ENCODE measurements around the gene PDIA4.
A peak's percentile ranks its signal among the peaks of the same experiment; 100 is the strongest.
"Not testable (repeated sequence)": the region's sequence is repeated elsewhere in the genome, so short reads cannot be mapped to it uniquely, and the experiment has no call there.

PDIA4 gene, protein sequence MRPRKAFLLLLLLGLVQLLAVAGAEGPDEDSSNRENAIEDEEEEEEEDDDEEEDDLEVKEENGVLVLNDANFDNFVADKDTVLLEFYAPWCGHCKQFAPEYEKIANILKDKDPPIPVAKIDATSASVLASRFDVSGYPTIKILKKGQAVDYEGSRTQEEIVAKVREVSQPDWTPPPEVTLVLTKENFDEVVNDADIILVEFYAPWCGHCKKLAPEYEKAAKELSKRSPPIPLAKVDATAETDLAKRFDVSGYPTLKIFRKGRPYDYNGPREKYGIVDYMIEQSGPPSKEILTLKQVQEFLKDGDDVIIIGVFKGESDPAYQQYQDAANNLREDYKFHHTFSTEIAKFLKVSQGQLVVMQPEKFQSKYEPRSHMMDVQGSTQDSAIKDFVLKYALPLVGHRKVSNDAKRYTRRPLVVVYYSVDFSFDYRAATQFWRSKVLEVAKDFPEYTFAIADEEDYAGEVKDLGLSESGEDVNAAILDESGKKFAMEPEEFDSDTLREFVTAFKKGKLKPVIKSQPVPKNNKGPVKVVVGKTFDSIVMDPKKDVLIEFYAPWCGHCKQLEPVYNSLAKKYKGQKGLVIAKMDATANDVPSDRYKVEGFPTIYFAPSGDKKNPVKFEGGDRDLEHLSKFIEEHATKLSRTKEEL

GRCh38 chr7:149028346-149029109 lies at the start of gene PDIA4:
PDIA4 (minus strand) TSS chr7:149028505; CDS start chr7:149028408, 97 bp downstream.
- H3K4me3 ChIP-seq (ENCODE audit: low read length): peak within 1 kb of the TSS; percentile 98
- TF ChIP-seq ZNF274 (IDR thresholded peaks at IDR 0.05; ENCODE audit: low read depth, low read length): no peak

- TF ChIP-seq ZNF274 (IDR thresholded peaks at IDR 0.05; ENCODE audit: low read depth, low read length): no peak
- no peak overlapping the region for H3K4me3 ChIP-seq (ENCODE audit: low read length)
These were observed 49.3 kb upstream of the PDIA4 start for GRCh38 chr7:149077594-149077993.

- no peak overlapping the region for H3K4me3 ChIP-seq (ENCODE audit: low read length)
- TF ChIP-seq ZNF274 (IDR thresholded peaks at IDR 0.05; ENCODE audit: low read depth, low read length): no peak
These were observed 47.0 kb upstream of the PDIA4 start for GRCh38 chr7:149075286-149075685.

DNA sequence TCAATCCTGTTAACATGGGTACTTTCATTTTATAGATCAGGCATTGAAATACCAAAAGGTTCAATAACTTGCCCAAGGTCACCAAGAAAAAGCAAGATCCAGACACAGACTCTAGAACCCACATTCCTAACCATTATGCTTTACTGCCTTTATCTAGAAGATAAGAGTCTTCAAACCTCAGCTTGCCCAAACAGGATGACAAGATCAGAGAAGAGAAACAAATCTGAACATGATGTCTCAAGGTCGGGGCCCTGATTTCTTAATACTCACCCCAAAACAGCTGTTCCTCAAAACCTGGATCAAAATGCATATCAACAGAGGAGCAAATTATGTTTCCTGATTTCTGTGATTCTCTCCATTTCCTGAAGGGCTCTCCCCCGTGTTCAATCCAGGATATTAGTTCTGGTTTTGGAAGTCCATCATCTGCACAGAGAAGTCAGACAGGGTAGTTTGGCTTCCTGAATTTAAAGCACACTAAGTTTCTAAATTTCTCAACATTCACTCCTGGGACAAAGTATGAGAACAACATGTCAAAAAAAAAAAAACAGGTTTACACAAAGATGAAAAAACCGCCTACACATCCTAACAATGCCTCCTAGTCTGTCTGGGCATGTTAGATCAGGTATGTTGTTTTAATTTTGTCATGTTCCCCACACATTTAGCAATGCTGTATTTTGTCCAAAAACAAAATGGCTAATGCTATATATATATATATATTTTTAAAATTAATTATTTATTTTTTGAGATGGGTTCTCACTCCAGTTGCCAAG lies 46.0 kb upstream of the PDIA4 start:
- TF ChIP-seq ZNF274 (IDR thresholded peaks at IDR 0.05; ENCODE audit: low read depth, low read length): no peak

GRCh38 chr7:149072438-149072775 lies 44.1 kb upstream of the PDIA4 start:
- H3K4me3 ChIP-seq (ENCODE audit: low read length): peak overlapping the region; percentile 38; the same call in 1 of the 2 replicates
- TF ChIP-seq ZNF274 (IDR thresholded peaks at IDR 0.05; ENCODE audit: low read depth, low read length): no peak

More for the DNA sequence above, 46.0 kb upstream of the PDIA4 start:
- no peak overlapping the region for H3K4me3 ChIP-seq (ENCODE audit: low read length)

- H3K4me3 ChIP-seq (ENCODE audit: low read length): peak overlapping the region; percentile 38; the same call in 1 of the 2 replicates
- TF ChIP-seq ZNF274 (IDR thresholded peaks at IDR 0.05; ENCODE audit: low read depth, low read length): no peak
These were observed 43.5 kb upstream of the PDIA4 start for GRCh38 chr7:149071641-149072437.

DNA sequence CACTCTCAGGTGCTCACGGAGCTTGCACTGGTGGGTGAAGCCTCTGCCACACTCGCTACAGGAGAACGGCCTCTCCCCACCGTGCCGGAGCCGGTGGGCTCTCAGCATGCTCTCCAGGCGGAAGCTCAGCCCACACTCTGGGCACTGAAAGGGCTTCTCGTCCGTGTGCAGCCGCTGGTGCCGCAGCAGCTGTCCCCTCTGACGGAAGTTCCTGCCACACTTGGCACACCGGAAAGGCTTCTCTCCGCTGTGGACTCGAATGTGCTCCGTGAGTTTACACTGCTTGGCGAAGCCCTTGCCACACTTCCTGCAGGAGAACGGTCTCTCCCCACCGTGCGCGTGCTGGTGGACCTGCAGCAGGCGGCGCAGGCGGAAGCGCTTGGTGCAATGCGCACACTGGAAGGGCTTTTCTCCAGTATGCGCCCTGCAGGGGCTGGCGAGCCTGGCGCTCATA lies 42.9 kb upstream of the PDIA4 start:
- H3K4me3 ChIP-seq (ENCODE audit: low read length): peak overlapping the region; percentile 29; the same call in 1 of the 2 replicates
- TF ChIP-seq ZNF274 (IDR thresholded peaks at IDR 0.05; ENCODE audit: low read depth, low read length): no peak

GRCh38 chr7:149070372-149071125 lies 42.2 kb upstream of the PDIA4 start:
- H3K4me3 ChIP-seq (ENCODE audit: low read length): no peak overlapping the region
- TF ChIP-seq ZNF274 (IDR thresholded peaks at IDR 0.05; ENCODE audit: low read depth, low read length): no peak

GRCh38 chr7:149067869-149068268 lies 39.6 kb upstream of the PDIA4 start:
- H3K4me3 ChIP-seq (ENCODE audit: low read length): no peak overlapping the region
- TF ChIP-seq ZNF274 (IDR thresholded peaks at IDR 0.05; ENCODE audit: low read depth, low read length): no peak

DNA sequence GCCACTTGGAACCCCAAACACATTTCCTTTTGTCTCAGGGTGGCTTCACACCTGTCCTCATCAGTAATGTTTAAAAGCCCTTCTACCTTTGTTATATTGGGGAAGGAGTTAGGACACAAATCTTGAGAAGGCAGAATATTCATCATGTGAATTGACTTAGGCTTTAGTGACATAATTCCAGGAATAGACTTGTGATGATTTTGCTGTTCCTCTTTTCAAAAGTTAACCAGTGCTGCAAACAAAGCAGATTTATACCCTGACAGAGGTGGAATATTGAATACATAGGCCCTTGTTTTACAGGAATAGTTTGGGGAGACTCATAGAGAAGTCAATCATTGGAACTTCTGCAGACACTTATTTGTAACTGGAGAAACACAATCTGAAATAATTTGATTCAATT lies 35.2 kb upstream of the PDIA4 start:
- no peak for TF ChIP-seq ZNF274 (IDR thresholded peaks at IDR 0.05; ENCODE audit: low read depth, low read length)
- no peak overlapping the region for H3K4me3 ChIP-seq (ENCODE audit: low read length)

- not testable (repeated sequence) for H3K4me3 ChIP-seq (ENCODE audit: low read length)
These were observed 34.1 kb upstream of the PDIA4 start for GRCh38 chr7:149062217-149062899.

DNA sequence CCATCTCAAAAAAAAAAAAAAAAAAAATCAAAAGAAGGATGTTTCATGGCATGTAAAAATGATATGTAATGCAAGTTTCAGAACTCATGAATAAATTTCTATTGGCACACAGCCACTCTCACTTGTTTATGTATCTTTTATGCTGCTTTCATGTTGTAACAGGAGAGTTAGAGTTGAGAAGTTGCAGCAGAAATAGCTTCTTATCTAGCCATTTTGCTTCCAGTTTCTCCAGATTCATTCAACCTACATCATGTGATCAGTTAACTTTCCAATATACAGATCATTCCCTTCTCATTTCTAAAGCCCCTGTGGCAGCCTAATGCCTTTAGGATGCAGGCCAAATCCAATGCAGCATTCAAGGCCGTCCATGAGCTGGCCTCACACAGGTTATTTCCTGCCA lies 31.9 kb upstream of the PDIA4 start:
- TF ChIP-seq ZNF274 (IDR thresholded peaks at IDR 0.05; ENCODE audit: low read depth, low read length): no peak
- no peak overlapping the region for H3K4me3 ChIP-seq (ENCODE audit: low read length)

Data from GM08714 (cell line).